HepG2 (cell line): ENCODE data around the gene ERBB4.

Experiments
- CHD4 ChIP-seq: fragments of 200-600 bp; sonication (generic); IDR thresholded peaks from 2 replicates; pipeline ENCODE4 v1.7.0; 2017; ENCODE audit warnings: mild to moderate bottlenecking, low read length, borderline replicate concordance
- HOXA5 ChIP-seq: sonication (generic); formaldehyde crosslinking; IDR thresholded peaks from 2 replicates; pipeline ENCODE4 v1.4.0; 2020; ENCODE audit warnings: missing genetic modification reagents
- POLR2AphosphoS5 ChIP-seq: IDR thresholded peaks from 2 replicates; pipeline ENCODE4 v1.6.1; 2012; ENCODE audit warnings: low read depth, low read length
- ZBTB33 ChIP-seq: sonication (generic); formaldehyde crosslinking; IDR thresholded peaks from 2 replicates; pipeline ENCODE4 v1.4.0; 2020; ENCODE audit warnings: missing genetic modification reagents

- no peak for TF ChIP-seq ZBTB33 (CRISPR knock-in tag)
- TF ChIP-seq POLR2AphosphoS5: no peak
- TF ChIP-seq HOXA5 (CRISPR knock-in tag): no peak
- TF ChIP-seq CHD4: no peak
These were observed 295.9 kb downstream of the ERBB4 start for GRCh38 chr2:212242724-212243123.
